Caco-2 (cell line): ENCODE measurements around the gene ZBTB48. TPM values are rescaled to one million over a fixed set of nuclear protein-coding genes. Genes with fewer than 3 reads are reported as not detected.
"Not testable (repeated sequence)": the region's sequence is repeated elsewhere in the genome, so short reads cannot be mapped to it uniquely, and the experiment has no call there.

Experiments
- BruUV-seq: library from RNA; stranded (reverse); fragments of 400-500 nt; replicated peaks from 2 replicates; lab custom pipeline; 2021; lab: Mats Ljungman, UMichigan
- CTCF ChIA-PET: fragments of 300-600 bp; sonication (Branson Sonifier 250); formaldehyde crosslinking; loops from one replicate; lab custom pipeline; 2022; ENCODE audit warnings: antibody characterized with exemption; lab: Charles Lee
- POLR2A ChIA-PET: fragments of 300-600 bp; sonication (Branson Sonifier 250); formaldehyde crosslinking; loops from one replicate; lab custom pipeline; 2022; ENCODE audit warnings: antibody characterized with exemption; lab: Charles Lee
- DNase-seq, 2 experiments: peaks; one replicate each; pipeline versions ENCODE4 v3.0.0 to v3.0.0-alpha.2; 2020 to 2022
- H3K27me3 ChIP-seq: replicated peaks from 2 replicates; pipeline ENCODE4 v1.6.0; 2011; ENCODE audit warnings: low read length; ENCODE audit not compliant: control insufficient read depth, insufficient read depth
- H3K36me3 ChIP-seq: 2 replicates; pipeline ENCODE4 v1.5.1; 2011; ENCODE audit warnings: low read length; ENCODE audit not compliant: control insufficient read depth, insufficient read depth
- H3K4me1 ChIP-seq: fragments of 250-450 bp; sonication (Bioruptor Pico); 2 replicates; pipeline ENCODE4 v1.5.1; 2020; ENCODE audit warnings: mild to moderate bottlenecking
- H3K4me3 ChIP-seq: 2 replicates; pipeline ENCODE4 v1.5.1; 2011; ENCODE audit warnings: low read depth, mild to moderate bottlenecking, control low read depth, low read length
- H3K9me3 ChIP-seq: fragments of 250-450 bp; sonication (Bioruptor Pico); 2 replicates; pipeline ENCODE4 v1.5.1; 2020; ENCODE audit warnings: mild to moderate bottlenecking, moderate library complexity
- H3K27ac Mint-ChIP-seq: one replicate; pipeline ENCODE4 v1.8.0; 2022; ENCODE audit warnings: mixed read lengths; ENCODE audit not compliant: unreplicated experiment
- H3K27me3 Mint-ChIP-seq: one replicate; pipeline ENCODE4 v1.8.0; 2022; ENCODE audit warnings: mixed read lengths; ENCODE audit not compliant: insufficient read depth, unreplicated experiment
- H3K36me3 Mint-ChIP-seq: one replicate; pipeline ENCODE4 v1.8.0; 2022; ENCODE audit warnings: mild to moderate bottlenecking, mixed read lengths; ENCODE audit not compliant: insufficient read depth, unreplicated experiment
- H3K4me1 Mint-ChIP-seq: one replicate; pipeline ENCODE4 v1.8.0; 2022; ENCODE audit warnings: low read depth, mixed read lengths; ENCODE audit not compliant: unreplicated experiment
- H3K4me3 Mint-ChIP-seq: one replicate; pipeline ENCODE4 v1.8.0; 2022; ENCODE audit warnings: mild to moderate bottlenecking, moderate library complexity, mixed read lengths; ENCODE audit not compliant: unreplicated experiment
- H3K9me3 Mint-ChIP-seq: one replicate; pipeline ENCODE4 v1.8.0; 2022; ENCODE audit warnings: mixed read lengths; ENCODE audit not compliant: unreplicated experiment
- intact Hi-C: fragments of 100-400 bp; cut with micrococcal nuclease; formaldehyde crosslinking; loops from one replicate; pipeline ENCODE4 v1.10.0; 2022; ENCODE audit not compliant: unreplicated experiment
- total RNA-seq: library from RNA; stranded (reverse); gene quantifications from 2 replicates; pipeline ENCODE4 v1.2.3, GENCODE V29; 2022
- TF ChIP-seq, protein P1 (sequence below), 2 experiments: fragments of 200-600 bp in 1 of 2; IDR thresholded peaks; 1 replicate in 1 of 2; 2 replicates in 1 of 2; pipeline versions ENCODE4 v1.5.1 to v1.8.0; 2011 to 2022; ENCODE audit warnings: antibody characterized with exemption in 1 of 2, control low read depth in 1 of 2, inconsistent platforms in 1 of 2, low read depth in 1 of 2, low read length in 1 of 2, mild to moderate bottlenecking in 1 of 2, moderate library complexity in 1 of 2; ENCODE audit not compliant: insufficient read depth in 1 of 2, severe bottlenecking in 1 of 2, unreplicated experiment in 1 of 2

The ZBTB48 gene
- total RNA-seq, 1 experiment from 2014 or later = 22.5 TPM

- H3K4me3 Mint-ChIP-seq = no peak overlapping the region
- POLR2A ChIA-PET = no interaction called here
- DNase-seq = no peak
- no peaks in the 10 kb centered on the region for H3K9me3 Mint-ChIP-seq
- H3K27me3 Mint-ChIP-seq = no peaks in the 10 kb centered on the region
- CTCF ChIA-PET = no interaction called here
- Histone ChIP-seq H3K36me3 (no peaks in the 10 kb centered on the region; the same call in none of the 2 replicates), H3K4me1 (no peaks in the 10 kb centered on the region), H3K9me3 (no peaks in the 10 kb centered on the region), H3K4me3 (no peak overlapping the region), H3K27me3 (no peaks in the 10 kb centered on the region)
- intact Hi-C loops = no loop called here
- no TSS peak for BruUV-seq
- TF ChIP-seq, protein P1, sequence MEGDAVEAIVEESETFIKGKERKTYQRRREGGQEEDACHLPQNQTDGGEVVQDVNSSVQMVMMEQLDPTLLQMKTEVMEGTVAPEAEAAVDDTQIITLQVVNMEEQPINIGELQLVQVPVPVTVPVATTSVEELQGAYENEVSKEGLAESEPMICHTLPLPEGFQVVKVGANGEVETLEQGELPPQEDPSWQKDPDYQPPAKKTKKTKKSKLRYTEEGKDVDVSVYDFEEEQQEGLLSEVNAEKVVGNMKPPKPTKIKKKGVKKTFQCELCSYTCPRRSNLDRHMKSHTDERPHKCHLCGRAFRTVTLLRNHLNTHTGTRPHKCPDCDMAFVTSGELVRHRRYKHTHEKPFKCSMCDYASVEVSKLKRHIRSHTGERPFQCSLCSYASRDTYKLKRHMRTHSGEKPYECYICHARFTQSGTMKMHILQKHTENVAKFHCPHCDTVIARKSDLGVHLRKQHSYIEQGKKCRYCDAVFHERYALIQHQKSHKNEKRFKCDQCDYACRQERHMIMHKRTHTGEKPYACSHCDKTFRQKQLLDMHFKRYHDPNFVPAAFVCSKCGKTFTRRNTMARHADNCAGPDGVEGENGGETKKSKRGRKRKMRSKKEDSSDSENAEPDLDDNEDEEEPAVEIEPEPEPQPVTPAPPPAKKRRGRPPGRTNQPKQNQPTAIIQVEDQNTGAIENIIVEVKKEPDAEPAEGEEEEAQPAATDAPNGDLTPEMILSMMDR (IDR thresholded peaks at IDR 0.05; ENCODE audit: insufficient read depth in 1 of 2, low read depth in 1 of 2, low read length in 1 of 2, severe bottlenecking in 1 of 2, unreplicated experiment in 1 of 2) = no peak
- H3K36me3 Mint-ChIP-seq = peaks cover 25% of the 10 kb centered on the region
- H3K27ac Mint-ChIP-seq = no peak overlapping the region
- no peaks in the 10 kb centered on the region for H3K4me1 Mint-ChIP-seq
Observed at GRCh38 chr1:6635910-6636760, 56.3 kb downstream of the ZBTB48 start.

- CTCF ChIA-PET = interaction anchor here (1.0 kb wide), 1 partner anchor 10 kb away, joined by 5 read pairs; no protein-coding TSS in a partner anchor
- H3K9me3 Mint-ChIP-seq, intact Hi-C loops, DNase-seq, H3K4me1 ChIP-seq, POLR2A ChIA-PET, BruUV-seq, H3K27me3 Mint-ChIP-seq, H3K4me3 ChIP-seq, H3K9me3 ChIP-seq, H3K27me3 ChIP-seq, H3K4me3 Mint-ChIP-seq, H3K36me3 ChIP-seq, H3K27ac Mint-ChIP-seq, H3K4me1 Mint-ChIP-seq: not testable (repeated sequence)
- peaks cover 30% of the 10 kb centered on the region for H3K36me3 Mint-ChIP-seq
Observed at GRCh38 chr1:6636778-6637177, 57.0 kb downstream of the ZBTB48 start.

DNA sequence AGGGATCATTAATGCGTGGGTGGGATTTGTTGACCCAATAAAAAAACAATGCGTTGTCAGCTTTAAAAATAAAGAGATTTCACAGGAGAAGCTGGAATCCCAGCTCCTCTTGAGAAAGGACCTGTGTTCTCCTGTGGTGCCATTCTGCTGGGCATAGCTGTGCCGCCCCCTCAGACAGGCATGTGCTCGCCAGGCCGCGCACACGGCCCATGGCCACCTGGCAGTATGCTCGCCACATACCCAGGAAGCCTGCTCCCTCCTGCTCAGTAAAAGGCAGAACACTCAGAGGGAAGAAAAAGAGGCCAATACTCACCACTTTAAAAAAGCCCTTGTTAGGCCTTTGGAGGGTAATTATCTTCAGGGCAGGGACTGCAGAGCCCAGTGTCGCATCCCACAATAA lies 58.0 kb downstream of the ZBTB48 start:
- TF ChIP-seq, protein P1 (IDR thresholded peaks at IDR 0.05; ENCODE audit: insufficient read depth in 1 of 2, low read depth in 1 of 2, low read length in 1 of 2, severe bottlenecking in 1 of 2, unreplicated experiment in 1 of 2) = no peak
- BruUV-seq = no TSS peak
- H3K4me3 ChIP-seq = no peak overlapping the region
- H3K36me3 Mint-ChIP-seq = peaks cover 34% of the 10 kb centered on the region
- no peak overlapping the region for H3K27ac Mint-ChIP-seq
- no peaks in the 10 kb centered on the region for H3K4me1 Mint-ChIP-seq
- H3K4me1 ChIP-seq = no peaks in the 10 kb centered on the region
- H3K9me3 ChIP-seq = no peaks in the 10 kb centered on the region
- DNase-seq = no peak
- POLR2A ChIA-PET = no interaction called here
- CTCF ChIA-PET = interaction anchor here (1.0 kb wide), 1 partner anchor 9 kb away, joined by 5 read pairs; no protein-coding TSS in a partner anchor
- intact Hi-C loops = no loop called here
- no peaks in the 10 kb centered on the region; the same call in none of the 2 replicates for H3K36me3 ChIP-seq
- no peaks in the 10 kb centered on the region for H3K9me3 Mint-ChIP-seq
- H3K27me3 ChIP-seq = no peaks in the 10 kb centered on the region
- H3K27me3 Mint-ChIP-seq = no peaks in the 10 kb centered on the region
- H3K4me3 Mint-ChIP-seq = no peak overlapping the region
